Vagina (tissue), 2 donors: ENCODE measurements around the gene SDF2L1.

Source experiments
- POLR2A ChIP-seq, 2 donors: fragments of 450-650 bp; IDR thresholded peaks; one replicate each; pipeline ENCODE4 v1.6.1; 2017; ENCODE audit warnings: antibody characterized with exemption in 2 of 2, mild to moderate bottlenecking in 2 of 2, moderate library complexity in 2 of 2
- TF ChIP-seq, protein P1 (sequence below), 3 experiments: fragments of 450-650 bp in 2 of 3; fragments of 200-600 bp in 1 of 3; sonication (generic) in 1 of 3; IDR thresholded peaks; one replicate each; pipeline ENCODE4 v1.5.1; 2017 to 2019; ENCODE audit warnings: antibody characterized with exemption in 3 of 3, mild to moderate bottlenecking in 2 of 3, moderate library complexity in 2 of 3

GRCh38 chr22:21686193-21686608, 44.1 kb downstream of the SDF2L1 start:
- TF ChIP-seq, protein P1, sequence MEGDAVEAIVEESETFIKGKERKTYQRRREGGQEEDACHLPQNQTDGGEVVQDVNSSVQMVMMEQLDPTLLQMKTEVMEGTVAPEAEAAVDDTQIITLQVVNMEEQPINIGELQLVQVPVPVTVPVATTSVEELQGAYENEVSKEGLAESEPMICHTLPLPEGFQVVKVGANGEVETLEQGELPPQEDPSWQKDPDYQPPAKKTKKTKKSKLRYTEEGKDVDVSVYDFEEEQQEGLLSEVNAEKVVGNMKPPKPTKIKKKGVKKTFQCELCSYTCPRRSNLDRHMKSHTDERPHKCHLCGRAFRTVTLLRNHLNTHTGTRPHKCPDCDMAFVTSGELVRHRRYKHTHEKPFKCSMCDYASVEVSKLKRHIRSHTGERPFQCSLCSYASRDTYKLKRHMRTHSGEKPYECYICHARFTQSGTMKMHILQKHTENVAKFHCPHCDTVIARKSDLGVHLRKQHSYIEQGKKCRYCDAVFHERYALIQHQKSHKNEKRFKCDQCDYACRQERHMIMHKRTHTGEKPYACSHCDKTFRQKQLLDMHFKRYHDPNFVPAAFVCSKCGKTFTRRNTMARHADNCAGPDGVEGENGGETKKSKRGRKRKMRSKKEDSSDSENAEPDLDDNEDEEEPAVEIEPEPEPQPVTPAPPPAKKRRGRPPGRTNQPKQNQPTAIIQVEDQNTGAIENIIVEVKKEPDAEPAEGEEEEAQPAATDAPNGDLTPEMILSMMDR (IDR thresholded peaks at IDR 0.05): no peak
- no peak for TF ChIP-seq POLR2A (IDR thresholded peaks at IDR 0.05)
